Motor neuron (in vitro differentiated cells): ENCODE results near the gene CD79B. TPM values are rescaled to one million over a fixed set of nuclear protein-coding genes. Genes with fewer than 3 reads are reported as not detected.

Experiments
- ATAC-seq, 8 experiments: fragments of 200-7000 bp; cut with Tn5 transposase; replicated peaks in 6 of 8; 2 replicates each; pipeline ENCODE4 v1.8.0; 2021; ENCODE audit warnings: mild to moderate bottlenecking in 8 of 8, moderate library complexity in 8 of 8
- H3K27ac ChIP-seq, 2 donors: fragments of 250-450 bp; sonication (Bioruptor Pico); 2 replicates each; pipeline ENCODE4 v1.9.0; 2021; ENCODE audit warnings: antibody characterized with exemption in 2 of 2, mild to moderate bottlenecking in 2 of 2, moderate library complexity in 1 of 2
- H3K4me1 ChIP-seq, 2 donors: fragments of 250-450 bp; sonication (Bioruptor Pico); replicated peaks in 1 of 2; 2 replicates each; pipeline ENCODE4 v1.6.1; 2021; ENCODE audit warnings: antibody characterized with exemption in 2 of 2, mild to moderate bottlenecking in 2 of 2, moderate library complexity in 1 of 2
- H3K4me3 ChIP-seq, 5 donors: fragments of 250-450 bp; sonication (Bioruptor Pico); 2 replicates each; pipeline ENCODE4 v1.9.0; 2021; ENCODE audit warnings: antibody characterized with exemption in 5 of 5, mild to moderate bottlenecking in 5 of 5, moderate library complexity in 4 of 5
- WGBS, 10 experiments: fragments of 450-650 bp; shearing (Covaris generic); methylation state at CpG; one replicate each; pipeline ENCODE4 v1.0.0; 2022; 5-methylcytosine and 5-hydroxymethylcytosine counted together
- in situ Hi-C, 9 experiments: fragments of 400-800 bp; cut with MboI; loops; one replicate each; pipeline ENCODE4 v1.15.0; 2021; ENCODE audit warnings: low sequenced_read_pairs in 9 of 9, low pct_unique_long_range_greater_than_20kb in 2 of 9; ENCODE audit not compliant: unreplicated experiment in 9 of 9
- total RNA-seq, 8 experiments: library from RNA; unstranded; fragments of 300-600 nt; gene quantifications; 2 replicates each; pipeline versions ENCODE4 v1.2.3 to v1.2.4, GENCODE V29; 2022

CD79B gene
- total RNA-seq, 8 experiments from 2014 or later: 0.14 to 2.1 (median 0.94) TPM; not detected in 1

GRCh38 chr17:63947711-63948330, 15.7 kb upstream of the CD79B start:
- H3K4me1 ChIP-seq: no peaks in the 10 kb centered on the region
- no peak overlapping the region for H3K4me3 ChIP-seq
- ATAC-seq: no peak
- no peak overlapping the region for H3K27ac ChIP-seq
- in situ Hi-C loops: loop anchor here in 2 of 9 experiments (25.0 kb wide), 1 partner anchor 189 kb away; the partner anchor contains the start of gene ERN1 (in 2 of the 2)
- WGBS, 10 experiments: 40% methylated on average over 2 of the region's 18 CpGs; no CpG with 5 or more reads in 9 of the 10 experiments

GRCh38 chr17:63946440-63947363, 14.6 kb upstream of the CD79B start:
- H3K4me3 ChIP-seq: no peak overlapping the region
- 0 to 80% methylated on average over 1 to 2 of the region's 20 CpGs; no CpG with 5 or more reads in 8 of the 10 experiments for WGBS, 10 experiments
- peak; percentile 69 to 90 (median 74) for ATAC-seq
- in situ Hi-C loops: loop anchor here in 2 of 9 experiments (25.0 kb wide), 1 partner anchor 191 kb away; the partner anchor contains the start of gene ERN1 (in 2 of the 2)
- no peaks in the 10 kb centered on the region for H3K4me1 ChIP-seq
- H3K27ac ChIP-seq: no peak overlapping the region

GRCh38 chr17:63945784-63946439, 13.8 kb upstream of the CD79B start:
- H3K4me3 ChIP-seq: no peak overlapping the region

GRCh38 chr17:63944736-63945499, 12.8 kb upstream of the CD79B start:
- WGBS, 10 experiments: 80 to 100% (median 90%) methylated on average over 1 to 3 of the region's 24 CpGs; no CpG with 5 or more reads in 6 of the 10 experiments
- in situ Hi-C loops: loop anchor here in 2 of 9 experiments (25.0 kb wide), 1 partner anchor 192 kb away; the partner anchor contains the start of gene ERN1 (in 2 of the 2)
- H3K4me1 ChIP-seq: no peaks in the 10 kb centered on the region
- ATAC-seq: no peak
- H3K27ac ChIP-seq: no peak overlapping the region
- H3K4me3 ChIP-seq: no peak overlapping the region

More at GRCh38 chr17:63945784-63946439, 13.8 kb upstream of the CD79B start:
- 20 to 73% methylated on average over 1 to 3 of the region's 6 CpGs; no CpG with 5 or more reads in 8 of the 10 experiments for WGBS, 10 experiments
- Histone ChIP-seq H3K4me1 (no peaks in the 10 kb centered on the region), H3K27ac (no peak overlapping the region)
- no peak for ATAC-seq
- in situ Hi-C loops: loop anchor here in 2 of 9 experiments (25.0 kb wide), 1 partner anchor 191 kb away; the partner anchor contains the start of gene ERN1 (in 2 of the 2)

- no peaks in the 10 kb centered on the region for H3K4me1 ChIP-seq
- H3K27ac ChIP-seq: no peak overlapping the region
- 30 to 100% (median 78%) methylated on average over 1 to 3 of the region's 9 CpGs; no CpG with 5 or more reads in 7 of the 10 experiments for WGBS, 10 experiments
- no peak for ATAC-seq
- H3K4me3 ChIP-seq: no peak overlapping the region
- in situ Hi-C loops: loop anchor here in 2 of 9 experiments (25.0 kb wide), 1 partner anchor 194 kb away; the partner anchor contains the start of gene ERN1 (in 2 of the 2)
Measured at GRCh38 chr17:63943745-63944144, 11.6 kb upstream of the CD79B start.

- Histone ChIP-seq H3K4me1 (no peaks in the 10 kb centered on the region), H3K4me3 (no peak overlapping the region), H3K27ac (no peak overlapping the region)
- in situ Hi-C loops: loop anchor here in 2 of 9 experiments (25.0 kb wide), 1 partner anchor 195 kb away; the partner anchor contains the start of gene ERN1 (in 2 of the 2)
- 0 to 100% (median 84%) methylated on average over 1 to 13 of the region's 21 CpGs; no CpG with 5 or more reads in 2 of the 10 experiments for WGBS, 10 experiments
- no peak for ATAC-seq
Measured at GRCh38 chr17:63942309-63942985, 10.3 kb upstream of the CD79B start.

- in situ Hi-C loops: loop anchor here in 2 of 9 experiments (25.0 kb wide), 1 partner anchor 196 kb away; the partner anchor contains the start of gene ERN1 (in 2 of the 2)
- no peak overlapping the region for H3K27ac ChIP-seq
Measured at GRCh38 chr17:63941751-63942150, 9.6 kb upstream of the CD79B start.

GRCh38 chr17:63941162-63941561, 9.0 kb upstream of the CD79B start:
- WGBS, 10 experiments: 69 to 97% (median 81%) methylated on average over 3 to 10 of the region's 12 CpGs; no CpG with 5 or more reads in 7 of the 10 experiments
- H3K4me3 ChIP-seq: no peak overlapping the region
- no peaks in the 10 kb centered on the region for H3K4me1 ChIP-seq
- ATAC-seq: no peak
- H3K27ac ChIP-seq: no peak overlapping the region
- in situ Hi-C loops: loop anchor here in 2 of 9 experiments (25.0 kb wide), 1 partner anchor 196 kb away; the partner anchor contains the start of gene ERN1 (in 2 of the 2)

More at GRCh38 chr17:63941751-63942150, 9.6 kb upstream of the CD79B start:
- no peak overlapping the region for H3K4me3 ChIP-seq
- H3K4me1 ChIP-seq: no peaks in the 10 kb centered on the region
- 0 to 100% (median 88%) methylated on average over 1 to 7 of the region's 23 CpGs; no CpG with 5 or more reads in 6 of the 10 experiments for WGBS, 10 experiments
- no peak for ATAC-seq

- in situ Hi-C loops: loop anchor here in 2 of 9 experiments (25.0 kb wide), 1 partner anchor 197 kb away; the partner anchor contains the start of gene ERN1 (in 2 of the 2)
Measured at GRCh38 chr17:63940584-63940983, 8.5 kb upstream of the CD79B start.

GRCh38 chr17:63939884-63940283, 7.8 kb upstream of the CD79B start:
- H3K27ac ChIP-seq: no peak overlapping the region
- no peak for ATAC-seq
- H3K4me1 ChIP-seq: no peaks in the 10 kb centered on the region
- H3K4me3 ChIP-seq: no peak overlapping the region
- in situ Hi-C loops: loop anchor here in 2 of 9 experiments (25.0 kb wide), 1 partner anchor 197 kb away; the partner anchor contains the start of gene ERN1 (in 2 of the 2)
- WGBS, 10 experiments: 75 to 80% (median 80%) methylated on average over 1 to 3 of the region's 6 CpGs; no CpG with 5 or more reads in 7 of the 10 experiments

More at GRCh38 chr17:63940584-63940983, 8.5 kb upstream of the CD79B start:
- H3K4me1 ChIP-seq: no peaks in the 10 kb centered on the region
- no peak overlapping the region for H3K4me3 ChIP-seq
- no peak overlapping the region for H3K27ac ChIP-seq
- 87 to 93% (median 90%) methylated on average over 2 to 4 of the region's 14 CpGs; no CpG with 5 or more reads in 7 of the 10 experiments for WGBS, 10 experiments
- ATAC-seq: no peak

- in situ Hi-C loops: loop anchor here in 2 of 9 experiments (25.0 kb wide), 1 partner anchor 198 kb away; the partner anchor contains the start of gene ERN1 (in 2 of the 2)
- 100% methylated on average over 1 to 2 of the region's 9 CpGs; no CpG with 5 or more reads in 8 of the 10 experiments for whole genome bisulfite sequencing, 10 experiments
Measured at GRCh38 chr17:63939401-63939800, 7.3 kb upstream of the CD79B start.

More at GRCh38 chr17:63939401-63939800, 7.3 kb upstream of the CD79B start:
- Histone ChIP-seq H3K4me1 (no peaks in the 10 kb centered on the region), H3K27ac (no peak overlapping the region), H3K4me3 (no peak overlapping the region)
- ATAC-seq: no peak
